ENCODE measurements around the gene ABCC11.

DNA sequence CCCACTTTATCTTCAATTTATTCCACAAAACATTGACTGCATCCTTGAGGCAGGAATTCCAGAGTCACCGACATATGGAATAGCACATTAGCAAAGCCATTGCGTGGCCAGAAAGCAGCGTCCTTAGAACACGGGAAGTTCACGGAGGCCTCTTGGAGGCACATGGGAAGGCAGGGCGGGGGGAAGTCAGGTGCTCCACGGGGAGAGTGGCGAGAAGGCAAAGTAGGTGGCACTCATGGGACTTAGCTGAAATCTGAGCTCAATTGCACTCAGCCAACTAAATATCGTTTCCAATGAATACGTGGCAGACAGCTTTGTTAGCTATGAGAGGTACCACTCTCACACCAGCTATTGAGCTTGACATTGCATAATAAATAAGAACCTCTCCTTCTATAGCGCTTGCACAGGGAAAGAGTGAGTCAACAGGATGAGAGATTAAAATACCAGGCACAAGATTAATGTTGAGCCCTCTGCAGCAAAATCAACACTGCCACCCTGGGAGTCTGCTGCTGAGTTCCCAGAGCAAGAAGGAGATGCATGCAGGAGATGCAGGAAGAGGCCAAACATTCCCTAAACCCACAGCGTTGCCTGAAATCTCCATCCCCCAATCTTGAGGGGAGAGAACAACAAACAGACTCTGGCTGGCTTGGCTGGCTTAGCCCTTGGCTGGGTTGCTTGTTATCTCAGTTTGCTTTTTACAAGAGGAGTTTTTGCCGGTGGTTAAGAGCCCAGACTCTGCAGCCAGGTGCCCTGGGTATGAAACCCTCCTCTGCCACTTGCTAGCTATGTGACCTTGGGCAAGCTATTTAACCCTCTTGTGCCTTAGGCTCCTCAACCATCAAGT lies 120.3 kb downstream of the ABCC11 start:
- TF ChIP-seq, protein P1, sequence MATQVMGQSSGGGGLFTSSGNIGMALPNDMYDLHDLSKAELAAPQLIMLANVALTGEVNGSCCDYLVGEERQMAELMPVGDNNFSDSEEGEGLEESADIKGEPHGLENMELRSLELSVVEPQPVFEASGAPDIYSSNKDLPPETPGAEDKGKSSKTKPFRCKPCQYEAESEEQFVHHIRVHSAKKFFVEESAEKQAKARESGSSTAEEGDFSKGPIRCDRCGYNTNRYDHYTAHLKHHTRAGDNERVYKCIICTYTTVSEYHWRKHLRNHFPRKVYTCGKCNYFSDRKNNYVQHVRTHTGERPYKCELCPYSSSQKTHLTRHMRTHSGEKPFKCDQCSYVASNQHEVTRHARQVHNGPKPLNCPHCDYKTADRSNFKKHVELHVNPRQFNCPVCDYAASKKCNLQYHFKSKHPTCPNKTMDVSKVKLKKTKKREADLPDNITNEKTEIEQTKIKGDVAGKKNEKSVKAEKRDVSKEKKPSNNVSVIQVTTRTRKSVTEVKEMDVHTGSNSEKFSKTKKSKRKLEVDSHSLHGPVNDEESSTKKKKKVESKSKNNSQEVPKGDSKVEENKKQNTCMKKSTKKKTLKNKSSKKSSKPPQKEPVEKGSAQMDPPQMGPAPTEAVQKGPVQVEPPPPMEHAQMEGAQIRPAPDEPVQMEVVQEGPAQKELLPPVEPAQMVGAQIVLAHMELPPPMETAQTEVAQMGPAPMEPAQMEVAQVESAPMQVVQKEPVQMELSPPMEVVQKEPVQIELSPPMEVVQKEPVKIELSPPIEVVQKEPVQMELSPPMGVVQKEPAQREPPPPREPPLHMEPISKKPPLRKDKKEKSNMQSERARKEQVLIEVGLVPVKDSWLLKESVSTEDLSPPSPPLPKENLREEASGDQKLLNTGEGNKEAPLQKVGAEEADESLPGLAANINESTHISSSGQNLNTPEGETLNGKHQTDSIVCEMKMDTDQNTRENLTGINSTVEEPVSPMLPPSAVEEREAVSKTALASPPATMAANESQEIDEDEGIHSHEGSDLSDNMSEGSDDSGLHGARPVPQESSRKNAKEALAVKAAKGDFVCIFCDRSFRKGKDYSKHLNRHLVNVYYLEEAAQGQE (IDR thresholded peaks at IDR 0.05; ENCODE audit: unreplicated experiment): no peak
- TF ChIP-seq, protein P2, sequence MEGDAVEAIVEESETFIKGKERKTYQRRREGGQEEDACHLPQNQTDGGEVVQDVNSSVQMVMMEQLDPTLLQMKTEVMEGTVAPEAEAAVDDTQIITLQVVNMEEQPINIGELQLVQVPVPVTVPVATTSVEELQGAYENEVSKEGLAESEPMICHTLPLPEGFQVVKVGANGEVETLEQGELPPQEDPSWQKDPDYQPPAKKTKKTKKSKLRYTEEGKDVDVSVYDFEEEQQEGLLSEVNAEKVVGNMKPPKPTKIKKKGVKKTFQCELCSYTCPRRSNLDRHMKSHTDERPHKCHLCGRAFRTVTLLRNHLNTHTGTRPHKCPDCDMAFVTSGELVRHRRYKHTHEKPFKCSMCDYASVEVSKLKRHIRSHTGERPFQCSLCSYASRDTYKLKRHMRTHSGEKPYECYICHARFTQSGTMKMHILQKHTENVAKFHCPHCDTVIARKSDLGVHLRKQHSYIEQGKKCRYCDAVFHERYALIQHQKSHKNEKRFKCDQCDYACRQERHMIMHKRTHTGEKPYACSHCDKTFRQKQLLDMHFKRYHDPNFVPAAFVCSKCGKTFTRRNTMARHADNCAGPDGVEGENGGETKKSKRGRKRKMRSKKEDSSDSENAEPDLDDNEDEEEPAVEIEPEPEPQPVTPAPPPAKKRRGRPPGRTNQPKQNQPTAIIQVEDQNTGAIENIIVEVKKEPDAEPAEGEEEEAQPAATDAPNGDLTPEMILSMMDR (conservative IDR thresholded peaks at IDR 0.05; ENCODE audit: low read depth in 2 of 2): no peak
- TF ChIP-seq POLR2AphosphoS5 (IDR thresholded peaks at IDR 0.05; ENCODE audit: low read depth) (no peak), EZH2 (IDR thresholded peaks at IDR 0.05; ENCODE audit: low read depth, unreplicated experiment) (no peak), CREB1 (CRISPR knock-in tag; IDR thresholded peaks at IDR 0.05; ENCODE audit: low read depth) (no peak), EZH2phosphoT487 (IDR thresholded peaks at IDR 0.05; ENCODE audit: unreplicated experiment) (no peak), ZNF114 (CRISPR knock-in tag; IDR thresholded peaks at IDR 0.05) (no peak), STAT1 (IDR thresholded peaks at IDR 0.05; ENCODE audit: unreplicated experiment) (no peak), ZNF331 (CRISPR knock-in tag; IDR thresholded peaks at IDR 0.05; ENCODE audit: low read depth) (no peak), JUNB (IDR thresholded peaks at IDR 0.05; ENCODE audit: unreplicated experiment) (no peak), NANOG (IDR thresholded peaks at IDR 0.05; ENCODE audit: borderline replicate concordance) (no peak)
- TF ChIP-seq, protein P3, sequence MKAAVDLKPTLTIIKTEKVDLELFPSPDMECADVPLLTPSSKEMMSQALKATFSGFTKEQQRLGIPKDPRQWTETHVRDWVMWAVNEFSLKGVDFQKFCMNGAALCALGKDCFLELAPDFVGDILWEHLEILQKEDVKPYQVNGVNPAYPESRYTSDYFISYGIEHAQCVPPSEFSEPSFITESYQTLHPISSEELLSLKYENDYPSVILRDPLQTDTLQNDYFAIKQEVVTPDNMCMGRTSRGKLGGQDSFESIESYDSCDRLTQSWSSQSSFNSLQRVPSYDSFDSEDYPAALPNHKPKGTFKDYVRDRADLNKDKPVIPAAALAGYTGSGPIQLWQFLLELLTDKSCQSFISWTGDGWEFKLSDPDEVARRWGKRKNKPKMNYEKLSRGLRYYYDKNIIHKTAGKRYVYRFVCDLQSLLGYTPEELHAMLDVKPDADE (IDR thresholded peaks at IDR 0.05): no peak
- TF ChIP-seq, protein P4, sequence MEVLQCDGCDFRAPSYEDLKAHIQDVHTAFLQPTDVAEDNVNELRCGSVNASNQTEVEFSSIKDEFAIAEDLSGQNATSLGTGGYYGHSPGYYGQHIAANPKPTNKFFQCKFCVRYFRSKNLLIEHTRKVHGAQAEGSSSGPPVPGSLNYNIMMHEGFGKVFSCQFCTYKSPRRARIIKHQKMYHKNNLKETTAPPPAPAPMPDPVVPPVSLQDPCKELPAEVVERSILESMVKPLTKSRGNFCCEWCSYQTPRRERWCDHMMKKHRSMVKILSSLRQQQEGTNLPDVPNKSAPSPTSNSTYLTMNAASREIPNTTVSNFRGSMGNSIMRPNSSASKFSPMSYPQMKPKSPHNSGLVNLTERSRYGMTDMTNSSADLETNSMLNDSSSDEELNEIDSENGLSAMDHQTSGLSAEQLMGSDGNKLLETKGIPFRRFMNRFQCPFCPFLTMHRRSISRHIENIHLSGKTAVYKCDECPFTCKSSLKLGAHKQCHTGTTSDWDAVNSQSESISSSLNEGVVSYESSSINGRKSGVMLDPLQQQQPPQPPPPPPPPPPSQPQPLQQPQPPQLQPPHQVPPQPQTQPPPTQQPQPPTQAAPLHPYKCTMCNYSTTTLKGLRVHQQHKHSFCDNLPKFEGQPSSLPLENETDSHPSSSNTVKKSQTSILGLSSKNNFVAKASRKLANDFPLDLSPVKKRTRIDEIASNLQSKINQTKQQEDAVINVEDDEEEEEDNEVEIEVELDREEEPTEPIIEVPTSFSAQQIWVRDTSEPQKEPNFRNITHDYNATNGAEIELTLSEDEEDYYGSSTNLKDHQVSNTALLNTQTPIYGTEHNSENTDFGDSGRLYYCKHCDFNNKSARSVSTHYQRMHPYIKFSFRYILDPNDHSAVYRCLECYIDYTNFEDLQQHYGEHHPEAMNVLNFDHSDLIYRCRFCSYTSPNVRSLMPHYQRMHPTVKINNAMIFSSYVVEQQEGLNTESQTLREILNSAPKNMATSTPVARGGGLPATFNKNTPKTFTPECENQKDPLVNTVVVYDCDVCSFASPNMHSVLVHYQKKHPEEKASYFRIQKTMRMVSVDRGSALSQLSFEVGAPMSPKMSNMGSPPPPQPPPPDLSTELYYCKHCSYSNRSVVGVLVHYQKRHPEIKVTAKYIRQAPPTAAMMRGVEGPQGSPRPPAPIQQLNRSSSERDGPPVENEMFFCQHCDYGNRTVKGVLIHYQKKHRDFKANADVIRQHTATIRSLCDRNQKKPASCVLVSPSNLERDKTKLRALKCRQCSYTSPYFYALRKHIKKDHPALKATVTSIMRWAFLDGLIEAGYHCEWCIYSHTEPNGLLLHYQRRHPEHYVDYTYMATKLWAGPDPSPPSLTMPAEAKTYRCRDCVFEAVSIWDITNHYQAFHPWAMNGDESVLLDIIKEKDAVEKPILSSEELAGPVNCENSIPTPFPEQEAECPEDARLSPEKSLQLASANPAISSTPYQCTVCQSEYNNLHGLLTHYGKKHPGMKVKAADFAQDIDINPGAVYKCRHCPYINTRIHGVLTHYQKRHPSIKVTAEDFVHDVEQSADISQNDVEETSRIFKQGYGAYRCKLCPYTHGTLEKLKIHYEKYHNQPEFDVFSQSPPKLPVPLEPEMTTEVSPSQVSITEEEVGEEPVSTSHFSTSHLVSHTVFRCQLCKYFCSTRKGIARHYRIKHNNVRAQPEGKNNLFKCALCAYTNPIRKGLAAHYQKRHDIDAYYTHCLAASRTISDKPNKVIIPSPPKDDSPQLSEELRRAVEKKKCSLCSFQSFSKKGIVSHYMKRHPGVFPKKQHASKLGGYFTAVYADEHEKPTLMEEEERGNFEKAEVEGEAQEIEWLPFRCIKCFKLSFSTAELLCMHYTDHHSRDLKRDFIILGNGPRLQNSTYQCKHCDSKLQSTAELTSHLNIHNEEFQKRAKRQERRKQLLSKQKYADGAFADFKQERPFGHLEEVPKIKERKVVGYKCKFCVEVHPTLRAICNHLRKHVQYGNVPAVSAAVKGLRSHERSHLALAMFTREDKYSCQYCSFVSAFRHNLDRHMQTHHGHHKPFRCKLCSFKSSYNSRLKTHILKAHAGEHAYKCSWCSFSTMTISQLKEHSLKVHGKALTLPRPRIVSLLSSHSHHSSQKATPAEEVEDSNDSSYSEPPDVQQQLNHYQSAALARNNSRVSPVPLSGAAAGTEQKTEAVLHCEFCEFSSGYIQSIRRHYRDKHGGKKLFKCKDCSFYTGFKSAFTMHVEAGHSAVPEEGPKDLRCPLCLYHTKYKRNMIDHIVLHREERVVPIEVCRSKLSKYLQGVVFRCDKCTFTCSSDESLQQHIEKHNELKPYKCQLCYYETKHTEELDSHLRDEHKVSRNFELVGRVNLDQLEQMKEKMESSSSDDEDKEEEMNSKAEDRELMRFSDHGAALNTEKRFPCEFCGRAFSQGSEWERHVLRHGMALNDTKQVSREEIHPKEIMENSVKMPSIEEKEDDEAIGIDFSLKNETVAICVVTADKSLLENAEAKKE (CRISPR knock-in tag; IDR thresholded peaks at IDR 0.05): no peak
